GM21390 (cell line): ENCODE results near the gene NT5C2.

Source experiments
- ATAC-seq: cut with Tn5 transposase; IDR thresholded peaks from one replicate; pipeline ENCODE4 v1.9.1; 2021; ENCODE audit not compliant: unreplicated experiment

Gene NT5C2

DNA sequence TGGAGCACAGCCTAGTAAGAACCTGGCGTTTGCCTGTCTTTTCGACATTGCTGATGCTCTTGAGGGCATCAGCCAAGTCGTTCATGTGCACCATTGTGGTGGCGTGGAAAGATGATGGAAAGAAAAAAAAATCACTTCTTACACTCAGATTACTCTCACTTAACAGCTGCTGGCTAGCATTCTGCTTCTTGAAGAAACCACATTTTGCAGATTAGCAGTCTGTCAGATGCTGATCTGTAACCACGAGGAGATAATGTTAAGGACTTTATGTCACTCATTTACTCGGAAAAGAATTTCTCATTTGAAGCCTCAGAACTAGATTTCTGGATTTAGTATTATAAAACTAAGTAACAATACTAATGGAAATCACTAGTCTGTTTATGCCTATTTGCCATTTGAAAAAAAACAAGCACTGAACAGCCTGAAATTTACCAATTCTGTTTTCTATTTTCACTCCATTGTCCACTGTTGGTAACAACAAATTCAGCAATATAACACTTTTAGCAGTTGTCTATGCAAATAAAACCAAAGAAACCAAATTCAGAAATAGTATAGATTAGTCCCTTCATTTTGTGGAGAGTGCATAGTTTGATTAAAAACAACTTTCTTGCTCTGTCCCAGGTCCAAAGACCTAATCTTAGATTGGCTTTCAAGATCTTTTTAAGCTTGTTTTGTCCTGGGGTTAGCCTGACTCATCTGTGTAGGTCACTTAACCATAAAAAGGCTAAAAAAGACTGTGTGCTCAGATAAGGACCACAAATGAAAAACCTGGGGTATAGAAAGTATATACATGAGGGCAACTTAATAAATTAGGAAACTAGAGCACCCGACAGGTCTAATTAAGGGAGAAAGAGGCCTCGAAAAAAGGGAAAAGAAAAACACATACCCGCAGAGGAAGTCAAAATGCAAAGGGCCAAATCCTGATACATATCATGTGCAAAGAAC is 67.5 kb downstream of the NT5C2 start:
- peak; percentile 89 for ATAC-seq

DNA sequence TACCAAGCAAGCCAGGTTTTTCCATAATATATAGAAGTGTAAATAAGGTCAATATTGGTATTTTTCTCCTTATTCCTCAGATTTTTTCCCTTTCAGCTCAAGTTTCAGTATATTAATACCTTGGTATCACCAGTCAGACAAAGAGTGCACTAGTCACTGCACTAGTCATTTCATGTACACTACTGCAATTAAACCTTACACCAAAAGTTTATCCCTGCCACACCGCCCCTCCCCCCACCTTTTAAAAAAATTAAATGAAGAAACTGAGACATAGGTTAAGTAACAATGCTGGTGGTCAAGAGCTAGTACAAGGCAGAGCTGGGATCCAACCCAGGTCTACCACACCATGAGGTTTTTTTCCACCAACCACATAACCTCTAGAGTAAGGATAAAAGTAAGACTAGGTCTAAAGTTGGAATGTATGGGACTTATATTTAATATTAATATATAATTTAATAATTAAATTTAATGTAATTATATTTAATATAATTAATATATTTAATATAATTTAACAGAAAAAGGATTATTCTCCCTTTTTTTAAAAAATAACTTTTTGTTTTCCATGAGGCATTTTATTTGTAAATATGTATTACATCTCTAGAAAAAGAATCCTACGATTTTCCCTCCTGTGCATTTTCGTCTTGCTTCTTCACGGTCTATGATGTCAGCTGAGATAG is 68.5 kb downstream of the NT5C2 start:
- ATAC-seq: no peak

DNA sequence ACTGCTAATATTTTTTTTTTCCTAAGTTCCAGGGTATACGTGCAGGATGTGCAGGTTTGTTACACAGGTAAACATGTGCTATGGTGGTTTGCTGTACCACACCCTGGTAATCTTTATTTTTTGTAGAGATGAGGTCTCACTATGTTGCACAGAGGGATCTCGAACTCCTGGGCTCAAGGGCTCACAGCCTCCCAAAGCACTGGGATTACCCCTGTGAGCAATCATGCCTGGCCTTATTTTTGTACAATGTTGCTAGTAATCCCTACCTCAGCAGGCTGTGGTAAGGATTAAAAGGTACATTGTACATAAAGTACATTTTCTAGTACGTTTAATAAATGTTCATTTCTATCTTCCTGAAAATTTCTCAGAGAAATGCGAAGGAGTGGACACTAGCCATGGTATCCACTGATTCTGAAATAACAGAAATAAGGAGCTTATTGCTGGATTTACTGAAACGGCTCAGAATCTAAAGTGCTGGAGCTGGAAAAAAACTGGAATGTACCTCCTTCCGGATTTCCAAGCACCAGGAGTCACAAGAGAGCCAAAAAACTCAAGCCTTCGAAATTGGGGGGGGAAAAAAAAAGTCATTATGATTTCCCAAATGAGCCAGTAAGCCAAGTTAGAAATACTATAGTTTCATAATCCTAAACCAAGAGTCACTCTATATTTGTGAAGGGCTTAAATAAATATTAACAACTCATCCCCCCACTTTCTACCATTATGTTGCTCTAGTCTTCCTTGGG is 69.6 kb downstream of the NT5C2 start:
- no peak for ATAC-seq

DNA sequence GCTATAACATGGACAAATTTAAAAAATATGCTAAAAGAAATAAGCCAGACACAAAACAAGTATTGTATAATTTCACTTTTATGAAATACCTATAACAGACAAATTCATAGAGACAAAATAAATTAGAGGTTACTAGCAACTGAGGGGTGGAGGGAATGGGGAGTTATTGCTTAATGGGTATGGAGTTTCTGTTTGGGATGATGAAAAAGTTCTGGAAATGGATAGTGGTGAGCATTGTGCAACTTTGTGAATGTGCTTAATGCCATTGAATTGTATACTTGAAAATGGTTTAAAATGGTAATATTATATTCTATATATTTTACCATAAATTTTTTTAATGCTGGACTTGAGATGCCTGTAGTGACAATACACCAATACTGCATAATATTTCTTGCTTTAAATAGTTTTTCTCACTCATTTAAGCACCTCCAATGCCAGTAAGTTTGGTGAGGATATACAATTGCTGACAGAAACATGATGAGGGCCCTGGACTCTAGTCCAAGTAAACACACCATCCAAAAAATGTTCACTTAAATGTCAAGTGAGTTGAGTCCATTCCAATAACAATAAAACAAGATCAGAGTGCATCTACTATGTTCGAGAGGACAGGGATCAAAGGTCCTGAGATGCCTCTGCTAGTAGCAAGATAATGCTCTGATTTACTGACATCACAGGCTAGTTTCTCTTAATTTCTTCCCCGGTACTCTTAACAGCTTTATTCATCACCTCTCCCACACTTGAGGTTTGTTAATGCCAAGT is 71.9 kb downstream of the NT5C2 start:
- ATAC-seq: no peak

DNA sequence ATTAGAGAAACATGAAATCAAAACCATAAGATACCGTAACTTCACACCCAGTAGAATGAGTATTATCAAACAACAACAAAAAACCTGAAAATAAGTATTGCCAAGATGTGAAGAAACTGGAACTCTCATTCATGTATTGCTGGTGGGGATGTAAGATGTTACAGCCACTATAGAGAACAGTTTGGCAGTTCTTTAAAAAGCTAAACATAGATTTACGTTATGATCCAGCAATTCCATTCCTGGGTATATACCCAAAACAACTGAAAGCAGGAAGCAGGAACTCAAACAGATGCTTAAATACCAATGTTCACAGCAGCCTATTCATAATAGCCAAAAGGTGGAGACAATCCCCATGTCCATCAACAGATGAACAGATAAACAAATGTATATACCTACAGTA is 72.5 kb downstream of the NT5C2 start:
- ATAC-seq: no peak

DNA sequence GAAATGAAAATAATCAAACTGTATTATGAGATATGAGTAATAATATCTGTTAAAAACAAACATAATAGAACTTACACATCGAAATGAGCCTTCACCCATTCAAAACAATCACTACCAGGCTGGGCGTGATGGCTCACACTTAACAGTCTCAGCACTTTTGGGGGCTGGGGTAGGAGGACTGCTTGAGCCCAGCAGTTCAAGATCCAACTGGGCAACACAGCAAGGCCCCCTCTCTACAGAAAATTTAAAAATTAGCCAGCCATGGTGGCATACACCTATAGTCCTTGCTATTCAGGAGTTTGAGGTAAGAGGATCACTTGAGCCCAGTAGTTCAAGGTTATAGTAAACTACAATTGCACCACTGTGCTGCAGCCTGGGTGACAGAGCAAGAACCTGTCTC is 75.8 kb downstream of the NT5C2 start:
- no peak for ATAC-seq

DNA sequence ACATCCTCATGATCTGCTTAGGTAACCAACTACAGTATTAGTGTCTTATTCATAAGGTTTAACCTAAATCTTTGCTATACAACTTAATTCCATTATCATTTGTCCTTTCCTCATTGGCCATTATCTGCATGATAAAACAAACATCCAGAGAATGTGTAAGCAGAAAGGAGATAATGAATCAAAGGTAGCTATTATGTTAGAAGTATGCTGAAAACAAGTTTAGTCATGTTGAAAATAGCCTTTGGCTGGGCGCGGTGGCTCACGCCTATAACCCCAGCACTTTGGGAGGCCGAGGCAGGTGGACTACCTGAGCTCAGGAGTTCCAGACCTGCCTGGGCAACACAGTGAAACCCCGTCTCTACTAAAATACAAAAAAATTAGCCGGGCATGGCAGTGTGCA is 78.2 kb downstream of the NT5C2 start:
- no peak for ATAC-seq

DNA sequence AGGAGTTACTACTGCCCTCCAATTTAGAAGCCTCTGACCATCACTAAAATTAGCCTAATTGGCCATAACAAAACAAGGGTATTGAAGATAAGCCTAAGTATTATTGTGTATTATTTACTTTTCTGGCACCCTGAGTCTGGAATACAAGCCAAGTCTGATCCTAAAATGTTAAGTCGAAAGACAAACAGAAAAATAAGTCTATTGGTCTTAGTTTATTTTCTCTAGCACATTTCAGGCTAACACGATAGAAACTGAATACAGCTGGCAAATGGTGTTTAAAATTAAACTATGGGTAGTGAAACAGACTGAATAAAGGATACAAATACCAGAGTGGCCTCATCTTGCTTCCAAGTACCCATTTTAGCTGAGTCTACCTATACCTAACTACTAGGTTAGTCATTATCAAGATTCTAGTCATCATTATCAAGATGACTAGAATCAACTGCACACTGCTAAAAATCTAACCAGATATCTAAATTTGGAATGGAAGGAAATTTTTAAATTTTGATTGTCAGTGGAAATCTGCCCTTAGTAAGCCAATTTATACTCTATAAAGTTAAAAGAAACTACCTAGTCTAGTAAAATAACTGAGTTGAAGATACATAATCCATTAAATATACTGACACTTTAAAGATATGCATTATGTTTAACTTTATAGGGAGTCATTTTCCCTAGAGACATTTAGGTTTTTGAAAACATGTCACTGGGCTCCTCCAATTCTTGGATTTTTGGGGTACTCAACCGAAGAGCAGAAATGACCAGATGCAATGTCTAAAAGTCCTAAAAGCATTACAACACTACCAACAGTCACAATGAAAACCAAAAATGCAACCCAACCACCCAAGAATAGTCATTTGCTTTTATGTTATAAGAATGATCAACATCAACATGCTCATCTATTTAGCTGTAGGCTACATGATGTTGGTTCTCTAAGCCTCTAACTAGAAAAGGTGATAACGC is 80.9 kb downstream of the NT5C2 start:
- ATAC-seq: peak; percentile 56

DNA sequence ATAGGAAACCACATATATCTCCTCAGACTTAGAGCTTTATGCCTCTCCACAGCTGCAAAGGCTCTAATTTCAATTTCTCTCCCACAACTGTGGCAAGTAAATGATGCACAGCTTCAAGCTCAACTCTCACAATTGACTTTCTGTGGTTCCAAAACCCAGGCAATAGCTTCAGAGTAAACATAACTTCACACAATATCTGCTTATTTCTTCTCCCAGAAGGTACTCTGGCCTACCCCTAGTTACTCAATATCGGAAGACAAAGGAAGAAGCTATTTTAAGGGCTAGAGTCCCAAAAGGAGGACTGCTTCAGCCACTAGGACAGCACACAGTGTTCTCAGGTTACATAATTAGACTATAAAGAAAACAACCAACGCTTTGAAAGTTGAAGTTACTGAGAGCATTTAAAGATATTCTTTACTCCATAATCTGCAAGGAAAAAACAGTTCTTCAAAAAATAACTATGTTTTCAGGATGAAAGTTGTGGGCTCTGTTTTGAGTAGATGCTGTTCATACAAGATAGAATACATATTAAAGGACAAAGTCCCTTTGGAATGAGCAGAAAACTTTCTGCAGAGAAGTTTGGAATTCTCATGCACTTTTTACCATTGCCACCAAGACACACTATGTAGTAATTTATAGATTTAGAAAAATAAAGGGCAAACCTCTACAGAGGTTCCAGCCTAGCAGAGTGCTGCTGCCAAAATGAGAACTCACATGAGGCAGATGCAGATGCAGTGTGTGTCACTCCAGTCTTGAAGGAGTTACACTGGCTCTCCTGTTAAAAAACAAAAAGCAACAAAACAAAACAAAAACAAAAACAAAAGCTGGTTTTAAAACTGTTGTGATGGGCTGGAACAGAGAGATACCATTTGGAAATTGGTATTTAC is 81.8 kb downstream of the NT5C2 start:
- ATAC-seq: peak; percentile 73

DNA sequence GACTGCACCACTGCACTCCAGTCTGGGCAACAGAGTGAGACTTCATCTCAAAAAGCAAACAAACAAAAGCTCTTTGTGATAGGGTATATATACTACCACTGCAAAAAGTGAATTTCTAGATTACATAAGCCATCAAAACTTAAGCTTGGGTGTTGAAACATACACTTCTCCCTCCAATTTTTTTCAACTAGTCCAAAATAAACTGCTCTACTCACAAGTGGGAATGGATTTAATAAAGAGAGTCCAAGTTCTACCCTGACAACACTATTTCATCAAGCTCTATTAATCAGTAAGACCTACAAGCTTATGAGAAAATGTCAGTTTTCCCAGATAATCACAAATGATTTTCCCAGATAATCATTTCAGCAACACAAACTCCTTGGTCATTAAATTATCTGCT is 82.7 kb downstream of the NT5C2 start:
- ATAC-seq: no peak

DNA sequence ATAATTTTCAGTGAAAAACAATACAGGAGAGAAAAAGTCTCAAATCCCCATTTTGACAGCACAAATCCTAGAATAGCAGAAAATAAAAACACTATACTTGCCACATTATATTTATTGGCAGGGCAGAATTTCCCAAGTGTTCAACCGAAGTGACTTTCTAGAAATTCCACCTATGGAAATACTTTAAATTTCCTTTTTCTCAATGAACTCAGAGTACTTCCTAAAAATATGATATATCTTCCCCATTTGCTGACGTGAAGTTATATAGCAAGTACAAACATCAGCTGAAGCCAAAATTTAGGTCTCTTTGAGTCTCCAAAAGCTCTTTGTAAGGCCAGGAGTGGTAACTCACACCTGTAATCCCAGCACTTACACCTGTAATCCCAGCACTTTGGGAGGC is 83.3 kb downstream of the NT5C2 start:
- ATAC-seq: no peak

DNA sequence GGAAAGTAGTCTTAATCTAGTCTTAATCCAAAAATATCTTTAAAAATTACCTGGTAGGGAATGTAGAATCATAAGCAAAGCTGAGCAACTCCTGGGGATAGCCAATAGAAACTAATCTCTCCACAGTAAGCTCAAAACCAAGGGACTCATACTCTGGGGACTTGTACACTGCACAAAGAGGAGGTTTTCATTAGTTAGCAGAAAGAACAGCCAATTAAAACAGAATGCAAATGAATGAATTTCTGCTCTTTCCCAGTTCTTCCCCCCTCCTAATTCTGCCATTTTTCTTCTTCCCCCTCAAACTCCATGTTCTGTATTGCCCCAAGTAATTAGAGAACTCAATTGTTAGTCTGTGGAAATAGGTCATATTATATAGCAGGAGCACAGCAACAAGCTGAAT is 86.5 kb downstream of the NT5C2 start:
- ATAC-seq: no peak

DNA sequence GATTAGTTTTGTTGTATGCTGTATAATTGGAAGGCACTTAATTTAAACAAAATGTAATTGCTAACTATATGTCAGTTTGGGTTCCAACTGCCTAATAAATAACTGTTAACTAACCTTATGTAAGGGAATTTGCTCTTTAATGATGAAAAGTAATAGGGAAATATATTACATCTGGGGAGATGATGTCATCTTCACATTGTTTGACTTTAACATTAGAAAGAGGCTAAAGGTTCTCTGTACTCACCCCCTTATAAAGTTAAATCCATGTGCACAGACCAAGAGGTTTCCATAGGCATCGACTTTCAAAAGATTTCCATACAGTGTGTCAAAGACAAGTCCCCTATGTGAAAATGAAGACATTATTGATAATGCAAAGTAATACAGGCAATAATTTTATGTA is 87.6 kb downstream of the NT5C2 start:
- ATAC-seq: no peak

DNA sequence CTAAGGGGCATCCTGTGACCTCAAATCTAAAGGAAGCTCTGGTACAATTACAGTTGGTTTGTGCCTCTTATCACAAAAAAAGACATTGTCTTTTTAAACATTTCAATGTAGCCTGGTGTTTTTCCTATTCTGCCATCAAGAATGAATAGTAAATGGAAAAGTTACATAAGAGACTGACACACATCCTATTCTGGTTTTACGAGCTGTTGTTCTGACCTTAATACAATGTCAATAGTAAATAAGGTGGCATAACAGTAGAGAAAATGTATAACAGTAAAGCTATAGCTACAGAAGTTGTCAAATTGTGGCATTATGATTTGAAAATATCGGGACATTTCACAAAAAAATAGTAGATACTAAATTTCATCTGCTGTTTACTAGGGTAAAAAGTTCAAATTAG is 88.4 kb downstream of the NT5C2 start:
- ATAC-seq: no peak

DNA sequence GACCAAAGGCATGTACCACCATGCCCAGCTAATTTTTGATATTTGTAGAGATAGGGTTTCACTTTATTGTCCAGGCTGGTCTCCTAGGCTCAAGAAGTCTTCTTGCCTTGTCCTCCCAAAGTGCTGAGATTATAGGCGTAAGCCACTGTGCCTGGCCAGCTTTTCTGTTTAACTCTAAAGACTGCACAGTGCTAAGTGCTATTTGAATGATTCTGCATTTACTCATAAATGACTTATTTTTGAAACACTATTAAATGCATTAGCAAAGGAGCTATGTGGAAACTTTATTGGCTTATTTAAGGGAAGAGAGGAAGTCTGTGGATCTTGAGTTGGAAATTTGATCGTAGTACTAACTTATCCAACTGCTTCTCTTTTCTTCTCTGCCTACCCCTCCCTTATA is 89.1 kb downstream of the NT5C2 start:
- no peak for ATAC-seq

DNA sequence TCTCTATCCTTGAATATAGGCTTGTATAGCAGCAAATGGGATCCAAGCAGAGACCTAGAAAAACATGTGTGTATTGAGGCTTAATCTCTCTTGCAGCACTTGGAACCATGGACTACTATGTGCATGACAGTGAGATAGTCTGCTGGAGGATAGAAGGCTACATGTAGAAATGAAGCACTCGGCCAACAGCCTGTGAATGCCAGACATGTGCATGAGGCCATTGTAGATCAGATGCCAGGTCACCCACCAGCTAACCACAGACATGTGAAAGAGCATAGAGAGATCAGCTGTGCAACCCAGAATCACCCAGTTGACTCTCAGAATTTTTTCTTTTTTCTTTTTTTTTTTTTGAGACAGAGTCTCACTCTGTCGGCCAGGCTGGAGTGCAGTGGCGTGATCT is 90.9 kb downstream of the NT5C2 start:
- ATAC-seq: no peak

DNA sequence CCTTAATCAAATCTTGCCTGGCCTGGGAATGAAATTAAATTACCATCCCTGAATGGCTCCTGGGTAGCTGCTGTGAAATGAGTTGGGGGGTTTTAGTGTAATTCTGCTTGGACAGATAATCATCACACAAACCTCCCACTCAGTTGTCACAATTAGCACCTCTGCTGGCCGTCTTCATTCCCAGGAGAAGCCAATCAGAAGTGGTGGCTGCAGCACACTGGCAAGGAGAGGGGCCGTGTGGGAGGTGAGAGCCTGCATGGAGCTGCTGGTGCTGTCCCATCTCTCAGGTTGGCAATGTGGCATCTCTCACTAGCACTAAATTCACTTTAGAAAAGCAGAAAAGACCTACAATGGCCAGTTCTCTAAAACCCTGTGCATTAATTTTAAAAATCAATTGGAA is 92.5 kb downstream of the NT5C2 start:
- no peak for ATAC-seq

DNA sequence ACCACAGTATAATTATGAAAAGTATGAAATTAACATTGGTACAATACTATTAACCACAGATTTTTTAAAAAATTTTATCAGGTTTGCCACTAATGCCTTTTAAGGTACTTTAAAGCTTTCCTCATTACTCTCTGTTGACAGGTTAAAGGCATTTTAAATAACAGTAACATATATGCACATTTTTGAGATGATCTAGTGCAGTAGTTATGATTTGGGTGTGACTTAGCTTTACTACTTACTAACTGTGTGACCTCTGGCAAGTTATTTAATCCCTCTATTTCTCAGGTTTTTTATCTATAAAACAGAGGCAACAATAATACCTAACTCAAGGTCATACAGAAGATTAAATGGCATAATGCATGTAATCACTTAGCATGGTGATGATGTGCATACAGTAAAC is 94.8 kb downstream of the NT5C2 start:
- no peak for ATAC-seq

DNA sequence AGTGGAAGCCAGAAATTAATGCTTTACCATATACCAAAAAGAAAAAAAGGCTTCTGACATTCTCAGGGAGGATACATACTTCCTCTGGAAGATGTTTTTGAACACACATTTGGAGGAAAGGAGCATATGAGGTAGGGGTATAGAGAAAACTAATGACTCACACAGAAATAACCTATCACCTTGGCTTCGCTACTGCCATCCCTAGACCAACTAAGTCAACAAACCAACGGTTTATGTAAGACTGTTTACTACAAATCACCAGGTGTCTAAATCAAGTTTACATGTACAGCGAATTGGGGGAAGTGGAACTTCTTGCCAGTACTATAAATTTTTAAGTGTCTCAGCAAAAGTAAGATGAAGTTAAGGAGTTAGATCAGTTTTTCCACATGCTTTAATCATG is 96.9 kb downstream of the NT5C2 start:
- ATAC-seq: no peak
